GM12892 (cell line): ENCODE data around the gene TFG.
"Not testable (repeated sequence)": the region's sequence is repeated elsewhere in the genome, so short reads cannot be mapped to it uniquely, and the experiment has no call there.

Experiments used
- POLR2A ChIP-seq: IDR thresholded peaks from 2 replicates; pipeline ENCODE4 v1.6.1; 2011; ENCODE audit warnings: low read depth, low read length, control low read depth
- POLR2AphosphoS5 ChIP-seq: IDR thresholded peaks from 2 replicates; pipeline ENCODE4 v1.6.1; 2011; ENCODE audit warnings: low read depth, low read length, control low read depth
- TAF1 ChIP-seq: IDR thresholded peaks from 2 replicates; pipeline ENCODE4 v1.6.1; 2011; ENCODE audit warnings: low read depth, mild to moderate bottlenecking, control low read depth, low read length, borderline replicate concordance

DNA sequence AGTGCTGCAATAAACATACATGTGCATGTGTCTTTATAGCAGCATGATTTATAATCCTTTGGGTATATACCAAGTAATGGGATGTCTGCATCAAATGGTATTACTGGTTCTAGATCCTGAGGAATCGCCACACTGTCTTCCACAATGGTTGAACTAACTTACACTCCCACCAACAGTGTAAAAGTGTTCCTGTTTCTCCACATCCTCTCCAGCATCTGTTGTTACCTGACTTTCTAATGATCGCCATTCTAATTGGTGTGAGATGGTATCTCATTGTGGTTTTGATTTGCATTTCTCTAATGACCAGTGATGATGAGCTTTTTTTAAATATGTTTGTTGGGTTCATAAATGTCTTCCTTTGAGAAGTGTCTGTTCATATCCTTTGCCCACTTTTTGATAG, 38.3 kb upstream of the TFG start:
- not testable (repeated sequence) for TF ChIP-seq POLR2A, POLR2AphosphoS5, TAF1
